Ectodermal cell (in vitro differentiated cells): ENCODE measurements around the gene TMEM125.

Source experiments
- H3K27ac ChIP-seq: 2 replicates; pipeline ENCODE4 v1.7.0; 2013; ENCODE audit warnings: mild to moderate bottlenecking, low read depth, low read length; ENCODE audit not compliant: insufficient read depth, poor library complexity, severe bottlenecking
- H3K27me3 ChIP-seq: 2 replicates; pipeline ENCODE4 v1.7.0; 2013; ENCODE audit warnings: mild to moderate bottlenecking, low read length; ENCODE audit not compliant: insufficient read depth, control insufficient read depth, poor library complexity, severe bottlenecking
- H3K36me3 ChIP-seq: one replicate; pipeline ENCODE4 v1.7.0; 2013; ENCODE audit warnings: low read length; ENCODE audit not compliant: control insufficient read depth, insufficient read depth
- H3K4me1 ChIP-seq: one replicate; pipeline ENCODE4 v1.7.0; 2013; ENCODE audit warnings: low read length; ENCODE audit not compliant: control insufficient read depth, insufficient read depth
- H3K4me3 ChIP-seq: 2 replicates; pipeline ENCODE4 v1.7.0; 2013; ENCODE audit warnings: low read depth, low read length, control low read depth; ENCODE audit not compliant: insufficient read depth
- H3K9me3 ChIP-seq: 2 replicates; pipeline ENCODE4 v1.7.0; 2013; ENCODE audit warnings: mild to moderate bottlenecking, low read length, moderate library complexity; ENCODE audit not compliant: control insufficient read depth
- WGBS, 2 experiments: methylation state at CpG; one replicate each; pipeline ENCODE4 v1.1.7; 2013; ENCODE audit warnings: missing lambda C conversion rate in 2 of 2; 5-methylcytosine and 5-hydroxymethylcytosine counted together

TMEM125 gene

DNA sequence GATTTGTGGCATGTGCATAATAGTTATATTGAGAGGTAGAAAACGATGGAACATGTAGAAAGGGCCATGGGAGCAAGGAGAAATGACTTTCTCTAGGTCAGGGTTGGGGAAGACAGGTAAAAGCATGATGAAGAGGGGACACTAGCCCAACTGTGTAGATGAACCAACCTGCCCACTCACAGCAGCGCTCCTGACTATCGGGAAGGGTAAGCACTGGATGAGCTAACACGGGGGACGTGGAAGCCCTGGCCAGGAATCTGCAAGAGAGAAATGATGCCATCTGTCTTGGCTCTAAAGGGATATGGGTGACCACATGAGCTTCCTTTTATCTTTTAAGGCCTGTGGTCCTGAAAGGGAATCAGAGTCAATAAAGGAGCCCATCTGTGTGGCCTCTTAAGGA is 36.2 kb upstream of the TMEM125 start:
- no peaks in the 10 kb centered on the region for H3K9me3 ChIP-seq
- H3K36me3 ChIP-seq: no peaks in the 10 kb centered on the region
- no peak overlapping the region for H3K27ac ChIP-seq
- H3K4me3 ChIP-seq: no peak overlapping the region
- WGBS, 2 experiments: 94 to 96% methylated on average over 5 of the region's 5 CpGs
- peaks cover 11% of the 10 kb centered on the region for H3K4me1 ChIP-seq
- no peaks in the 10 kb centered on the region for H3K27me3 ChIP-seq

DNA sequence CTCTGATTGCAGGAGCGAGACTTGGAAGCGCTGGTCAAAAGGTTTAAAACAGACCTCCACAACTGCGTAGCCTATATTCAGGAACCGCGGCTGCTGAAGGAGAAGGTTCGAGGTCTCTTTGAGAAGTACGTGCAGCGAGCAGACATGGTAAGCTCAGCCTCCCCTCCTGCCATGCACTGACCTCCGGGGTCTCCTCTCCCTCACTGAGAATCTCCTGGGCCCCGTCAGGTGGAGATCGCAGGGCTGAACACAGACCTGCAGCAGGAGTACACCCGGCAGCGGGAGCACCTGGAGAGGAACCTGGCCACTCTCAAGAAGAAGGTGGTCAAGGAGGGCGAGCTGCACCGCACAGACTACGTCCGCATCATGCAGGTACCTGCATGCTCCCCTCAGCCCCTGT is 35.5 kb upstream of the TMEM125 start:
- H3K27ac ChIP-seq: no peak overlapping the region
- H3K36me3 ChIP-seq: no peaks in the 10 kb centered on the region
- H3K9me3 ChIP-seq: no peaks in the 10 kb centered on the region
- WGBS, 2 experiments: 94 to 95% methylated on average over 17 of the region's 17 CpGs
- H3K27me3 ChIP-seq: no peaks in the 10 kb centered on the region
- H3K4me3 ChIP-seq: no peak overlapping the region
- H3K4me1 ChIP-seq: peaks cover 11% of the 10 kb centered on the region

DNA sequence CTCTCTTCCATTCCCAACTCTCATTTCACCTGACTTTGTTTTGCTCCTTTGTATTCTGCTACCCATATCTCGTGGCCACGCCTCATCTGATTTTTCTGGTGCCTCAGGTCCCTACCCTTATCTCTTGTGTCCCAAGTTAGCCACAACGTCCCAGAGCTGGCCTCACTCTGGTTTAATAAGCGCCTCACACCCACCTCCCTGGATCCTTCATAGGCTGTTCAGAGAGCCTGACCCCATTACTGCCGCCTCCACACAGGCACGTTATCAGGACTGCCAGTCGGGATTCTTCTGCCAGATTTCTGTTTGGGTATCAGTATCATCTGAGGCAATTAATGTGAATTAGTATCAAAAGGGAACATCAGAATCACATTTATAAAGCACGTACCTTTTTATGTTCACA is 34.7 kb upstream of the TMEM125 start:
- Histone ChIP-seq H3K4me1 (peaks cover 7% of the 10 kb centered on the region), H3K36me3 (no peaks in the 10 kb centered on the region), H3K27me3 (no peaks in the 10 kb centered on the region), H3K27ac (no peak overlapping the region), H3K4me3 (no peak overlapping the region), H3K9me3 (no peaks in the 10 kb centered on the region)
- 90 to 96% methylated on average over 7 to 8 of the region's 8 CpGs for WGBS, 2 experiments

DNA sequence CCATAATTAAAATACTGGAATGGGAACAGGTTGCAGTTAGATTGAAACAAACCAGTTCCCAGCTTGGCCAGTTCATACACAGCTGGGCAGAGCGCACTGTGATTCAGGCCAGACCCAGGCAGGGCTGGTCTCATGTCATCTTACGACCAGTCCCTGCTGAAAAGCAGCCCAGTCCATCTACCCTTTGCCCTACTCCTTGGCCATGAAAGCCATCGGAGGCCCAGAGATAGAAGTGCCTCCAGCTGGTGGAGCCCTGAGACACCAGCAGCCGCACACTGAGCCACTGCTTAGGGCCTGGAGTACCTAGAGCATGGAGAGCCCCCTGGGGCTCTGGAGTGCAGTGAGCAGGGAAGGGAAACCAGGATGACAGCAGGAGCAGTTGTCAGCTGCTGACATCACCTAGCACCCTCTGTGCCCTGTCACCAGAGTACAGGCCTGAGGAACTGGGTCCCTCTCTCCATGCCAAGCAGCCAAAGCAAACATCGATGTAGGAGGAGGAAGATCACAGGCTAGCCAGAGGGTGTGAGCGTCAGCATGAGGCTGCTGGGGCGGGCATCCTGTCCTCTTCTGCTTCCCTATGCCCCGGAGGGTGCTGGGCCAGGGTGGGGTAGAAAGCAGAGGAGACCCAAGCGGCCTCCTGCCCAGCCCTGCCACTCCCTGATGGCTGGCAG is 34.2 kb upstream of the TMEM125 start:
- WGBS, 2 experiments: 89% methylated on average over 9 of the region's 9 CpGs
- Histone ChIP-seq H3K27me3 (no peaks in the 10 kb centered on the region), H3K9me3 (no peaks in the 10 kb centered on the region), H3K4me3 (no peak overlapping the region), H3K36me3 (no peaks in the 10 kb centered on the region), H3K4me1 (peaks cover 2% of the 10 kb centered on the region), H3K27ac (no peak overlapping the region)

DNA sequence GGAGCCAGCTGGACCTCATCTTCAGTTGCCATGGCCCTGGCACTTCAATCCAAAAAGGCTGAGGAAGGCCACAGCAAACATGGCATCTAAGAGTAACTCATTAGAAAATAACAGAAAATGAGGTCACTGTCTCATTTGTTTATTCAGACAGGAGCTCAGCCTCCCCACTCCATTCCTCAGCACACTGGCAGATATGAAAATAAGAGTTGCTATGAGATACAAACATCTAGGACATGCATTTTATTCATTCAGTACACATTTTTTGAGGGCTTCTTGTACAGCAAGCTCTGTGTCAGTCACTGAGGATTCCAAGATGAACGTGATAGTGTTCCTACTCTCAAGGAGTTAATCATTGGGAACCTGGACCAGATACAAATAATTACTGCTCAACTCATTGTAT is 32.7 kb upstream of the TMEM125 start:
- WGBS, 2 experiments: 96 to 100% methylated on average over 1 of the region's 1 CpG
- Histone ChIP-seq H3K36me3 (no peaks in the 10 kb centered on the region), H3K4me3 (no peak overlapping the region), H3K27ac (no peak overlapping the region), H3K27me3 (no peaks in the 10 kb centered on the region), H3K4me1 (no peaks in the 10 kb centered on the region), H3K9me3 (no peaks in the 10 kb centered on the region)

DNA sequence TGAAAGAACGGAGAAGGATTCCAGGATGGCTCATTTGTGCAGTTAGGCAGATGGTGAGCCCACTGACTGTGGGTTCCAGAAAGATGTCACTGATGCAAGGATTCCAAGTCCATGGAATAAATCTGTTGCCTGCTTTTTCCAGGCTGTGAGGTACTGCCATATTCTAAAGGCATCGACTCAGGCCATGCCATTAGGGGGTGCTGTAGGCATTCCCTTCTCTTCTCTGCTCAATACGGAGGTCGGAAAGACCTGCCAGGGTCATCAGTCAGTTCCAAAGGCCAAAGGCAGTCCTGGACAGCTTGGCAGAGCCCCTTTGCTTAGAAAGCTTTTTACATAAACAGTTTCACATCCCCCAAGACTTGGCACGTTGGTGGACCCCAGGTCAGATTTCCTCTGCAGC is 31.7 kb upstream of the TMEM125 start:
- Histone ChIP-seq H3K27me3 (no peaks in the 10 kb centered on the region), H3K36me3 (no peaks in the 10 kb centered on the region), H3K9me3 (no peaks in the 10 kb centered on the region), H3K27ac (no peak overlapping the region), H3K4me3 (no peak overlapping the region), H3K4me1 (no peaks in the 10 kb centered on the region)
- WGBS, 2 experiments: 3 to 5% methylated on average over 5 of the region's 5 CpGs

DNA sequence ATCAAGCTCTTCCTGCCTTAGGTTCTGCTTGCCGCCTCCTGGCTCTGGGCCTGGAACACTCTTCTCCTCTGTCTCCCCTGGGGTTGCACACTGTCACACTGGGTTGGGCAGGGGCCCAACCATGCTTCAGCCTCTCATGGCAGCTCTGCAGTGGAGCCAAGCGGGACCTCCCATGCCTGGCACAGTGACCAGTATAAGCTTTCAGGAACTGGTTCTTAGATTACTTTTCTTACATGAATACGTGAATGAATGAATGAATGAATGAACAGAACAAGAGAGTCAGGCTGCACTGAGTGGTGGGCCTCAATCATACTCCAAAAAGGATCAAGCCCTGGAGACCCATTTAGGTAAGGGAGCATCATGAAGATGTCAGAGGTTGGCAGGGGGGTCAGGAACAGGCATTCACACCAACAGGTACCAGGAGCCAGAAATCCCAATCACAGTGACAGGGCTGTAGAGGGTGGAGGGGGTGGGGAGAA is 30.8 kb upstream of the TMEM125 start:
- 91 to 96% methylated on average over 3 of the region's 3 CpGs for WGBS, 2 experiments
- Histone ChIP-seq H3K27me3 (no peaks in the 10 kb centered on the region), H3K4me3 (no peak overlapping the region), H3K36me3 (no peaks in the 10 kb centered on the region), H3K4me1 (no peaks in the 10 kb centered on the region), H3K27ac (no peak overlapping the region), H3K9me3 (no peaks in the 10 kb centered on the region)

DNA sequence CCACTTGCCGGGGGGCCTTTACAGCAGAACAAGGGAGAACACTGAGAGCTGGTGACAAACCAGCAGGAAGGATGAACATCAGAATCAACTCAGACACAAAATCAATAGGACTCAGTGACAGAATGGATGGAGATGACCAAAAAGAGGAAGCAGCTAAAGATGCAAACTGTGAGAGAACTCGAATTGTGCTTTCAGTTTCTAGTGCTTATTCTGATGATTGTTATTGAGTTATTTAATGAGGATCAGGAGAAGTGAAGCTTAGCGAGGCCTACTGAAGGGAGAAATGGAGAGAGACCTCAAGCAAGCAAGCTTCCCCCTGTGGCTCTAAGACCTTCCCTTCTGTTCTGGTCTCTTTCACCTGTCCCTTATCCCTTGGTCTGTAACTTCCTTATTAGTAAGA is 30.3 kb upstream of the TMEM125 start:
- Histone ChIP-seq H3K27ac (no peak overlapping the region), H3K4me3 (no peak overlapping the region), H3K27me3 (no peaks in the 10 kb centered on the region), H3K9me3 (no peaks in the 10 kb centered on the region), H3K36me3 (no peaks in the 10 kb centered on the region), H3K4me1 (no peaks in the 10 kb centered on the region)
- WGBS, 2 experiments: 89 to 93% methylated on average over 2 to 3 of the region's 3 CpGs

DNA sequence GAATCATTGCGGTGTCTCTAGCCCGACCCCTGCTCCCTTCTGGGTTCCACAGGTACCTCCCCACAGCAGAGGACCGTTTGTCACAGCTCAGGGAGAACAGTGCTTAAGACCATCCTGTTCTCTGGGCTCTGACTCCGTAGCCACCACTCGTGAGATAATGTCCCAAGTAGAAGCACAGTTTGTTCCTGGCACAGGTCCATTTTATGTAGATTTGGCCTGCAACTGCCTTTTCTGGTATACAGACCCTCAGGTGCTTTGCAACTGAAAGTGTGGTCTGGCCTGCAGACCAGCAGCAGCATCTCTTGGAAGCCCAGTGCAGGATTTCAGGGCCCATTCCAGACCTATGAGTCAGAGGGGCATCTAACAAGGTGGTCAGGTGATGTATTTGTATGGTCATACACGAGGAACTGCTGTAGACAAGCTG is 28.4 kb upstream of the TMEM125 start:
- no peak overlapping the region for H3K27ac ChIP-seq
- H3K36me3 ChIP-seq: no peaks in the 10 kb centered on the region
- no peaks in the 10 kb centered on the region for H3K27me3 ChIP-seq
- H3K4me3 ChIP-seq: no peak overlapping the region
- no peaks in the 10 kb centered on the region for H3K9me3 ChIP-seq
- WGBS, 2 experiments: 72% methylated on average over 6 of the region's 6 CpGs
- H3K4me1 ChIP-seq: no peaks in the 10 kb centered on the region

DNA sequence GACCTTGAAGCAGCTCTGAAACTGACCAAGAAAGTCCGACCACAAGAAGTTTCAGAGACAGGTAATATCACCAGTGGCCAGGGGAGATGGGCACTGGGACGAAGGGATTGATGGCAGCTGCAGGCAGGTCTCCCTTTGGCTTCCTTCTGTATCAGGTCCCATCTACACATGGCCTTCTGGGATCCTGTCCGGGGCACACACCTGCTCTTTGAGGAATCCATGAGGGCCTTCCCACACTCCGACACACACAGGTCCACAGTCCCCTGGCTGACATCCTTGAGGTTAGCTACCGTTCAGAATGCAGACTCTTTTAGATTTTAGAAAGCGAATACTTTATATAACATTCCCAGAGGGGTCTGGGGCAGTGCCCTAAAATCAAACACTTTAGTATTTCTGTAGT is 26.5 kb upstream of the TMEM125 start:
- H3K27ac ChIP-seq: no peak overlapping the region
- H3K27me3 ChIP-seq: no peaks in the 10 kb centered on the region
- WGBS, 2 experiments: 89 to 90% methylated on average over 6 of the region's 6 CpGs
- H3K36me3 ChIP-seq: no peaks in the 10 kb centered on the region
- no peaks in the 10 kb centered on the region for H3K4me1 ChIP-seq
- H3K9me3 ChIP-seq: no peaks in the 10 kb centered on the region
- no peak overlapping the region for H3K4me3 ChIP-seq
